ENCODE results near the gene KCNQ1. TPM values are rescaled to one million over a fixed set of nuclear protein-coding genes. Genes with fewer than 3 reads are reported as not detected.

The KCNQ1 gene
- polyA plus RNA-seq, 10 donors = 1.2 to 3.6 (median 2.4) TPM

DNA sequence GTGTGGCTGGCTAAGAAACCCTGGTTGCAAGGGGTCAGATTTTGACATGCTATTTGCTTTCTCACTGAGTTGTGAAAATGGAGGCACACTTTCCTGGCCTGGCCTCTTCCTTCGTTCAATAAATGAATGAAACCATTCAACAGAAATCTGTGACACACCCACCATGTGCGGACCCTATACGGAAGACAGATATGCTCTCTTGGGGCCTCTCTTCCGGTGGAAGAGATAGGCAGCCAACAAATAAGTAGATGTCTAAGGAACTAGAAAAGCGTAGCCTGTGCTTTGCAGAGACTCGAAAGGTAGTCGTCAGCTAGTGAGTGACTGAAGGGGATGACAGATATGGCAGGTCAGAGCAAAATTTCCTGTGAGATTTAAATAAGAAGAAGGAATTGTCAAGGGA is 249.7 kb downstream of the KCNQ1 start:
- DNase-seq = no peak

DNA sequence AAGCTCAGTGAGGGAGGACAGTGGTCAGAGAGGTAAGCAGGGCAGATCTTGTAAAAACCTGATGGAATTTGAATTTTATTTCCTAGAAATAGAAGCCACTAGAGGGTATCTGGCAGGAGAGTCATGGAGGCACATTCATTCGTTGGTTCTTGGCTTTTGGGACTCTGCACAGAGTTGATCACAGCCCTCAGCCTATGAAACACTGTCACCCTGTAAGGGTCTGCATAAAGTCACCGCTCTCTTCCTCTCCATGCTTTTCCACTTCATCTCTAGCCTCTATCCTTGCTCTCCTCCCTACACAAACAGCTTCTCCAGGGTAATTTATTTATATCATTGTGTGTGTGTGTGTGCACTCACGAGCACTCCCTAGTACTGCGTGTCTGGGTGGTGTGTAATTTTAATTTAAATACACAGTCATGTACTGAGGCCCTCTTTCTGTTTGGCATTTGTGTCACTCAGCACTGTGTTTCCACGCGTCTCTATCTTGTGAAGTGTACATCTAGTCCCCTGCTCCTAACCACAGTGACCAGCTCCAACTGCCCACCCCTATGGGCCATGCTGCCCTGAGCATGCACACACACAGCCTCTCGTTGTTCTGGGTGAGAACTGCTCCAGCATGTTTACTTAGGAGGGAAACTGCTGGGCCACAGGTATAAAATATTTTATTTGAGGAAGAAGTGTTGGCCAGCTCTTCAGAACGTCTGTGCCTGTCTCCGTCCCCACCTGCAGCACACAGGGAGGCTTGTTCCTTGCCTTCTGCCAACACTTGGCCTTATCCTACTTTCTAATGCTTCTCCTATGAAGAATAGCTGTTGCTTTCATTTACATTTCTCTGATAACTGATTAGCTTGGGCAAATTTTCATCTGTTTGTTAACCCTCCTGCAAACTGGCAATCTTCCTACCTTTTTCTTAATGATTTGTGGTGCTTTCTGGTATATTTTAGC is 250.5 kb downstream of the KCNQ1 start:
- DNase-seq = no peak

DNA sequence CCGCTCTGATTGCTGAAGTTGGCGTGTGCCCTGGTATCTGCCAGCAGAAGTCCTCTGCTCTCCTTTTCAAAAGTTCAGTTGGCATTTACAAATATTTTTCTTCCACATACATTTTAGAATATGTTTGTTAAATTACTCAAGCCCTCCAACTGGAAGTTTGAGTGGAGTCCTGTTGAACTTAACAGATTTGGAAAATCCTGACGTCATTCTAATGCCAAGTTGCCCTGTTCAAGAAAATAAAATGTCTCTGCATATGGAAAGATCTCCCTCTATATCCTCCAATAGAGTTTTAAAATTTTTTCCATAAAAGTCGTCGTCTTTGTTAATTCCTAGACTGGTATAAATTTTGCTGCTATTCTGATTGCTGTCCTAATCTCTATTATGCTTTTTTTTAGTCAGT is 251.6 kb downstream of the KCNQ1 start:
- DNase-seq = no peak

- DNase-seq = no peak
Measured at GRCh38 chr11:2697866-2698265, 253.1 kb downstream of the KCNQ1 start.

- DNase-seq = peak in 1 of 3 donors; percentile 30
Measured at GRCh38 chr11:2698386-2699184, 253.8 kb downstream of the KCNQ1 start.

DNA sequence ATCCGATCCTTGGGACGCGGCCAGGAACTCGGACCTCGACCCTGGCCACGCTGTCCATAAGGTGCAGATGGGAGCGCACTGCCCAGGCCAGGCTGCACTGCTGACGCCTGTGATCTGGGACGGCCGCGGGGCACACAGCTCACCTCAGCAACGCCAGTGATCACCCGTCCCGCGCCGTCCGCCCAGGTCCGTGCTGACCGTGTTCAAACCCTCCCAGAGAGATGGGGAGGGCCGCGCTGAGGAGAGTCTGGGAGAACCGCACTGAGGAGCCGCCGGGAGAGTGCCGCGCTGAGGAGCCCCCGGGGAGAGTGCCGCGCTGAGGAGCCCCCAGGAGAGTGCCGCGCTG is 254.3 kb downstream of the KCNQ1 start:
- DNase-seq = peak in 1 of 3 donors; percentile 55

- peak; percentile 91 to 97 (median 93) for DNase-seq
Measured at GRCh38 chr11:2699531-2700414, 255.0 kb downstream of the KCNQ1 start, which contains the start of gene KCNQ1OT1. Gene KCNQ1OT1 (minus strand): TSS chr11:2699994.

DNA sequence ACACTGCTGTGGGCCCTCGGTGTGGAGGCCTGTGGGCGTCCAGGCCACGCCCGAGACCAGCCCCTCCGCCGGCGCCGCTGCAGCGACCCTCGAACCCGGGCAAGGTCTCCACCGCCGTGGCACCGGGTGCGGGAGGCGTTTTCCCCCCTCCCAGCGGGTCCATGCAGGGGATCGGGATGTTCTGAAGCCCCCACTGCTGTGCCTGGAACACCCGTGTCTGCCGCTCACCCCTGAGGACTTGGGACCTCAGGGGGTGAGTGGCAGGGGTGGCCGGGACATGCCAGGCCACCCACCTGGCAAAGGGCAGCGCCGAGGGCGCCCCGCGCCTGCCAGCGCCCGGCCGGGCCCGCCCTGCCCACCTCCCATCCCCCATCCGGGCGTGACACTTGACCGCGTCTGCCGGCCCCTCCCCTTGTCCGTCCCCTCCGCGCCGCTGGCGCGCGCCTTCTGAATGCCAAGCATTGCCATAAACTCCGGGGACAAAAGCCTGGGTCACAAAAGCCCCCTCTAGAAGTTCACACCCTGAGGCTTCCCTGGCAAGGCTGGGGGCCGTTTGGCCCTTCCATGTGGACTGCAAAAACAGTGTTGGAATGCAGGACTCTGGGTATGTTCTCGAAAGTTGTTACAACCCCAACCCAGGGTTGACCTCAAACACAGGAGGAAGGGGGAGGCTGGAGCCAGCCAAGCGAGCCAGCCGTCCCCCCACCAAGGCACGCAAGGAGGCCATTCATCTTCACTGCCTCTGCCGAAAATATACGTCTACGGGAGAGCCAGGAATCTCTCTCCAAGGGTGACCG is 255.8 kb downstream of the KCNQ1 start:
- DNase-seq = peak in 2 of 3 donors; percentile 64 to 79

DNA sequence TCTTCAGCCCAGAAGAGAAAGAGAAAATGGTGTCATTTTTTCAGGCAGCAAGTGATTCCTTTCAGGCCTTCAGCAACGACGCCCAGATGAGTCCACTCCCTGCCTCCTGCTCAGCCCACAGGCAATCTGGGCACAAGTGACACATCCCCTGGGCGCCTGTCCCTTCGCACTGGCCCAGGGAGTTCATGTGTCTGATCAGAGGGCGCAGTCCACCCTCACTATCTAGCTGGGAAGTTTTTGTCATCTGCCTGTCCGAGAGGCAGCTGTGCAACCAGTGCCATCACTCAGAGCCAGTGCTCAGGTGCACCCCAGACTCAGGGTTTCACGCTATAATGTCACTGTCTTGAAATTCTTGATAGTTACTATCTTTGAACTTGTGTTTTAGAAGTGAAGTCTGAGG is 256.4 kb downstream of the KCNQ1 start:
- no peak for DNase-seq

GRCh38 chr11:2701898-2702434 is 257.2 kb downstream of the KCNQ1 start:
- DNase-seq = no peak

DNA sequence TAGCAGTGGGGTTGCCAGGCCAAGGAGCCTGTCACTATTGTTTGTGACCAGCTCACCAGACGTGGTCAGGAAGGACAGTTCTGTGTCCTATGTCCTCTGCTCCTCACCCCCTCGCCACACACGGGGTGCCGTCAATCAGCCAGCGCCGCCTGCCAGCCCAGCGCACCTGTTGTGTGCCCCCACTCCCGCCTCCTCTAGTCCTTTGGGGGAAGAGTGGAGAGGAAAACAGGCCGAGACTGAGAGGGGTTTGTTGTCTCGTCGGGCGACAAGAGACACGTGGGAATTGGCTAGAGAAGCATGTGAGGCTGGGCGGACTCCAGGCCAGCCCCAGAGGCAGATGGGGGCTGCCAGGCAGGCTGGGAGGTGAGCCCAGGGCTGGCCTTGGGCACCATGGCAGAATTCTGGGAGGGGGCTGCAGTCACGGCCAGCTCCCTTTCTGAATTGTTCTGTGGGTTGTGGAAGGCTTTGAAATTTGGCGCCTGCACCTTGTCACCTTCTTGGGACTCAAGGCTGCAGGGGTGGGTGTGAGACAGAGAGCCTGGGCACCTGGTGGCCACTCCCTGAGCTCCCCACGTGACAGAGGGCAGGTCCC is 258.1 kb downstream of the KCNQ1 start:
- DNase-seq = peak in 2 of 3 donors; percentile 68 to 78

- DNase-seq = peak in 1 of 3 donors; percentile 90
Measured at GRCh38 chr11:2703363-2704141, 258.7 kb downstream of the KCNQ1 start.

- DNase-seq = no peak
Measured at GRCh38 chr11:2704356-2704755, 259.5 kb downstream of the KCNQ1 start.

DNA sequence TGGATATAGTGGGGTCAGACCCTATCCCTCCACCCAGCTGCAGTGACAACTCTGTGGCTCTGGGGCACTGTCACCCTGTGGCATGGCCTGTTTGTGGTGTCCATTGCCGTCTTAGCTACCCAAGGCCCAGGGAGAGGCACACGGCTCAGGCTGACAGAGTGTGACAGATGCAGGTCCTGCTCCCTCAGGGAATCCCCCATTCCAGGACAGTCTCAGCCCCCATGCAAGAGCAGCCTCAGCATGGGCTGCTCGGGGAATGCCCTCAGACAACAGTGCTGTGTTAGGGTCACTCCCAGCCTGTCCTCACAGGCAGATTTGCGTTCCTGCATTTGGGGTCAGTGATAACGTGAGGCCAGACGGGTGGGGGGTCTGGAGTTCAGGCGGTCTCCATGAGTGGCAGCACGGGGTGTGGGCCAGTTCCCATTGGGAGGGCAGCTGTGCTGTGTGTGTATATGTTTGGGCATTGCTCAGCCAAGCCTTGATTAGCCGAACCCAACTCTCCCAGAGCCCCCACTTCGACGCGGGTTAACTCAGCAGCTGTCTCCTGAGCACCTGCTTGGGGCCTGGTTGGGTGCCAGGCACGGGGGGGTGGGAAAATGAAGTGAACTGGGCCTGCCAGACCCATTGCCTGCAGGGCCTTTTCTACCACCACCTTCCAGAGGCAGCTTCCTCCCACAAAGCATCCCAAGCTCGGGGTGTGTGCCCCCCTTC is 260.2 kb downstream of the KCNQ1 start:
- peak; percentile 77 to 83 (median 81) for DNase-seq

GRCh38 chr11:2706321-2706720 is 261.5 kb downstream of the KCNQ1 start:
- no peak for DNase-seq

DNA sequence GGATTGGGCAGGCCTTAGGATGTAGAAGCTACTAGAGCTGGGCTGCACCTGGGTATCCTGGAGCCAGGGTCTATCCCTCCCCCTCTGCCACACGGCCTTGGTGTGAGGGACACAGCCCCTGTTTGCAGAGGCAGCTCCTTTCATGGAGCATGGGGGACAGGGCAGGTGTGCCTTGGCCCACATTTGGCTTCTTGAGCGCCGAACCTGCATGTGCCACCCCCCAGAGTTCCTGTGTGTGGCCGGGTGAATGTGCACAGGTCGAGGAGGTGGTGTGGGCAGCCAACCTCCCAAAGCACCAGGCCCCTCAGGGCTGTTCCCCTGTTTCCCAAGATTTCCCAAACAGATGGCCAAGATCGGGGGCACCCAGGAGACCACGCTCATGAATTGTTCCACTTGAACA is 262.9 kb downstream of the KCNQ1 start:
- DNase-seq = no peak

DNA sequence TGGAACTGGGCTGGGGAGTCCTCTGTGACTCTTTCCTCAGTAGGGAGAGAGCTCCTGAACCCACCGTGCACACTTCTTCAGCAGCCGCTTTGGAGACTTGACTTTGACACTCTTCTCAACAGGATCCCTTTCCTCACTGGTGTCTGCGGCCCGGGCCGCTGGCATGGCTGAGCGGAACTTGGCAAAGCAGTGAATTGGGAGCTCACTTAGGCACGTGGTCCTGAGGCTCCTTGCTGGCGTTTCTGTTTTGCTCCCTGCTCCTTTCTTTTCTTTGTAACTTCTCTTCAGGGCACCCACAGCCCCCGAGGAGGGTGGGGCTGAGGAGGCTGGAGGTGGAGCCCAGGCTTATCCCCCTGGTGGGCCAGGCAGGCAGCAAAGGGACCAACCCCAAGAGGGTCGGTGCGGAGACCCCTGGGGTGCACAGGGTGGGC is 263.4 kb downstream of the KCNQ1 start:
- peak in 2 of 3 donors; percentile 81 to 87 for DNase-seq

- peak; percentile 90 to 97 (median 92) for DNase-seq
Measured at GRCh38 chr11:2708757-2709281, 264.0 kb downstream of the KCNQ1 start.

All from muscle of back (tissue), 11 donors.